Sciatic nerve (tissue), 2 donors: ENCODE measurements around the gene CAMK1D. TPM values are rescaled to one million over a fixed set of nuclear protein-coding genes. Genes with fewer than 3 reads are reported as not detected.
A peak's percentile ranks its signal among the peaks of the same experiment; 100 is the strongest.
"Not testable (repeated sequence)": the region's sequence is repeated elsewhere in the genome, so short reads cannot be mapped to it uniquely, and the experiment has no call there.

ENCODE experiments used
- ATAC-seq: fragments of 200-7000 bp; cut with Tn5 transposase; one replicate; pipeline ENCODE4 v1.9.1; 2020; ENCODE audit warnings: mild to moderate bottlenecking, moderate library complexity
- DNase-seq: peaks from one replicate; pipeline ENCODE4 v3.0.0-alpha.2; 2020; ENCODE audit warnings: low spot score
- intact Hi-C: fragments of 100-400 bp; cut with DNase I; formaldehyde crosslinking; loops from one replicate; pipeline ENCODE4 v1.14.2; 2022
- total RNA-seq: library from RNA; stranded (reverse); fragmentation: NEBNext Ultra II Directional; extraction: Animal tissue kit (Norgen Biotek cat#: 25700); gene quantifications from one replicate; pipeline ENCODE4 v1.2.1, GENCODE V29; 2021
- donor health status: DM: no; HTN: no; CAD: no.
- donor health status: DM: no; HTN: no; CAD: no.

The CAMK1D gene
- total RNA-seq, 1 donor from 2014 or later = 27.1 TPM

- DNase-seq = no peak
- no peak for ATAC-seq
- intact Hi-C loops = loop anchor here (5.0 kb wide), 1 partner anchor 973 kb away; no protein-coding TSS in a partner anchor
Observed at GRCh38 chr10:12513775-12514673, 164.7 kb downstream of the CAMK1D start.

- DNase-seq = no peak
- intact Hi-C loops = no loop called here
- ATAC-seq = no peak
Observed at GRCh38 chr10:12518024-12518423, 168.7 kb downstream of the CAMK1D start.

GRCh38 chr10:12521423-12521822 is 172.1 kb downstream of the CAMK1D start:
- ATAC-seq = no peak
- intact Hi-C loops = no loop called here
- DNase-seq = no peak

- ATAC-seq (no peak), DNase-seq (no peak)
- intact Hi-C loops = no loop called here
Observed at GRCh38 chr10:12526311-12526710, 177.0 kb downstream of the CAMK1D start.

- DNase-seq (no peak), ATAC-seq (no peak)
- intact Hi-C loops = no loop called here
Observed at GRCh38 chr10:12529976-12530375, 180.6 kb downstream of the CAMK1D start.

GRCh38 chr10:12531305-12532220 is 182.2 kb downstream of the CAMK1D start:
- DNase-seq (no peak), ATAC-seq (peak; percentile 46)
- intact Hi-C loops = no loop called here

GRCh38 chr10:12533151-12533550 is 183.8 kb downstream of the CAMK1D start:
- DNase-seq = no peak
- intact Hi-C loops = no loop called here
- ATAC-seq = no peak

GRCh38 chr10:12533723-12534122 is 184.4 kb downstream of the CAMK1D start:
- intact Hi-C loops = no loop called here
- ATAC-seq (no peak), DNase-seq (no peak)

- DNase-seq (no peak), ATAC-seq (no peak)
- intact Hi-C loops = no loop called here
Observed at GRCh38 chr10:12534824-12535223, 185.5 kb downstream of the CAMK1D start.

- no peak for DNase-seq
- intact Hi-C loops = no loop called here
- ATAC-seq = no peak
Observed at GRCh38 chr10:12535656-12536055, 186.3 kb downstream of the CAMK1D start.

GRCh38 chr10:12538491-12538995 is 189.2 kb downstream of the CAMK1D start:
- no peak for ATAC-seq
- intact Hi-C loops = no loop called here
- no peak for DNase-seq

- ATAC-seq = peak; percentile 71
- DNase-seq = no peak
- intact Hi-C loops = no loop called here
Observed at GRCh38 chr10:12539350-12540164, 190.2 kb downstream of the CAMK1D start.

- intact Hi-C loops = no loop called here
- ATAC-seq = no peak
- no peak for DNase-seq
Observed at GRCh38 chr10:12540341-12540781, 191.0 kb downstream of the CAMK1D start.

- ATAC-seq = no peak
- intact Hi-C loops = no loop called here
- DNase-seq = no peak
Observed at GRCh38 chr10:12541446-12542067, 192.2 kb downstream of the CAMK1D start.

- DNase-seq = no peak
- intact Hi-C loops = no loop called here
- no peak for ATAC-seq
Observed at GRCh38 chr10:12542133-12542670, 192.9 kb downstream of the CAMK1D start.

GRCh38 chr10:12543589-12543988 is 194.2 kb downstream of the CAMK1D start:
- no peak for ATAC-seq
- no peak for DNase-seq
- intact Hi-C loops = no loop called here

GRCh38 chr10:12546160-12546802 is 196.9 kb downstream of the CAMK1D start:
- intact Hi-C loops, ATAC-seq, DNase-seq: not testable (repeated sequence)
